A549 (cell line): ENCODE measurements around the gene MRPL34.

Experiments
- CHD2 ChIP-seq: fragments of 150-350 bp; IDR thresholded peaks from 2 replicates; pipeline ENCODE4 v1.6.1; 2014; ENCODE audit warnings: low read length; ENCODE audit not compliant: partially characterized antibody
- E2F6 ChIP-seq: IDR thresholded peaks from 2 replicates; pipeline ENCODE4 v1.6.1; 2012; ENCODE audit warnings: low read depth, borderline replicate concordance
- EP300 ChIP-seq, 2 experiments: fragments of >200 bp; sonication (Bioruptor Twin); formaldehyde crosslinking; IDR thresholded peaks; 2 replicates in 1 of 2; 3 replicates in 1 of 2; pipeline ENCODE4 v1.6.1; 2016 to 2017
- HOXB5 ChIP-seq: fragments of 250-450 bp; sonication (Bioruptor Pico); IDR thresholded peaks from 2 replicates; pipeline ENCODE4 v1.5.0; 2020; ENCODE audit warnings: mild to moderate bottlenecking, moderate library complexity
- JUNB ChIP-seq: fragments of >200 bp; sonication (Bioruptor Twin); formaldehyde crosslinking; IDR thresholded peaks from 2 replicates; pipeline ENCODE4 v1.6.1; 2016
- RAD21 ChIP-seq, 2 experiments: fragments of >200 bp in 1 of 2; sonication (Bioruptor Twin) in 1 of 2; formaldehyde crosslinking in 1 of 2; IDR thresholded peaks in 1 of 2; conservative IDR thresholded peaks in 1 of 2; 2 replicates in 1 of 2; 3 replicates in 1 of 2; pipeline ENCODE4 v1.6.1; 2012 to 2018; ENCODE audit warnings: inconsistent platforms in 1 of 2
- ZFP36 ChIP-seq: fragments of 450-650 bp; IDR thresholded peaks from 2 replicates; pipeline ENCODE4 v1.6.1; 2014; ENCODE audit warnings: borderline replicate concordance; ENCODE audit not compliant: partially characterized antibody
- TF ChIP-seq, protein P1 (sequence below): fragments of >200 bp; sonication (Bioruptor Twin); formaldehyde crosslinking; IDR thresholded peaks from 3 replicates; pipeline ENCODE4 v1.5.1; 2016
- TF ChIP-seq, protein P2 (sequence below): fragments of 250-450 bp; sonication (Bioruptor Pico); IDR thresholded peaks from 2 replicates; pipeline ENCODE4 v1.5.0; 2021; ENCODE audit warnings: mild to moderate bottlenecking, moderate library complexity, borderline replicate concordance
- TF ChIP-seq, protein P3 (sequence below): fragments of 450-650 bp; IDR thresholded peaks from 2 replicates; pipeline ENCODE4 v1.6.1; 2014; ENCODE audit warnings: antibody characterized with exemption

- TF ChIP-seq, protein P1, sequence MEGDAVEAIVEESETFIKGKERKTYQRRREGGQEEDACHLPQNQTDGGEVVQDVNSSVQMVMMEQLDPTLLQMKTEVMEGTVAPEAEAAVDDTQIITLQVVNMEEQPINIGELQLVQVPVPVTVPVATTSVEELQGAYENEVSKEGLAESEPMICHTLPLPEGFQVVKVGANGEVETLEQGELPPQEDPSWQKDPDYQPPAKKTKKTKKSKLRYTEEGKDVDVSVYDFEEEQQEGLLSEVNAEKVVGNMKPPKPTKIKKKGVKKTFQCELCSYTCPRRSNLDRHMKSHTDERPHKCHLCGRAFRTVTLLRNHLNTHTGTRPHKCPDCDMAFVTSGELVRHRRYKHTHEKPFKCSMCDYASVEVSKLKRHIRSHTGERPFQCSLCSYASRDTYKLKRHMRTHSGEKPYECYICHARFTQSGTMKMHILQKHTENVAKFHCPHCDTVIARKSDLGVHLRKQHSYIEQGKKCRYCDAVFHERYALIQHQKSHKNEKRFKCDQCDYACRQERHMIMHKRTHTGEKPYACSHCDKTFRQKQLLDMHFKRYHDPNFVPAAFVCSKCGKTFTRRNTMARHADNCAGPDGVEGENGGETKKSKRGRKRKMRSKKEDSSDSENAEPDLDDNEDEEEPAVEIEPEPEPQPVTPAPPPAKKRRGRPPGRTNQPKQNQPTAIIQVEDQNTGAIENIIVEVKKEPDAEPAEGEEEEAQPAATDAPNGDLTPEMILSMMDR, result no peak
- TF ChIP-seq ZFP36, result no peak
- TF ChIP-seq, protein P2, sequence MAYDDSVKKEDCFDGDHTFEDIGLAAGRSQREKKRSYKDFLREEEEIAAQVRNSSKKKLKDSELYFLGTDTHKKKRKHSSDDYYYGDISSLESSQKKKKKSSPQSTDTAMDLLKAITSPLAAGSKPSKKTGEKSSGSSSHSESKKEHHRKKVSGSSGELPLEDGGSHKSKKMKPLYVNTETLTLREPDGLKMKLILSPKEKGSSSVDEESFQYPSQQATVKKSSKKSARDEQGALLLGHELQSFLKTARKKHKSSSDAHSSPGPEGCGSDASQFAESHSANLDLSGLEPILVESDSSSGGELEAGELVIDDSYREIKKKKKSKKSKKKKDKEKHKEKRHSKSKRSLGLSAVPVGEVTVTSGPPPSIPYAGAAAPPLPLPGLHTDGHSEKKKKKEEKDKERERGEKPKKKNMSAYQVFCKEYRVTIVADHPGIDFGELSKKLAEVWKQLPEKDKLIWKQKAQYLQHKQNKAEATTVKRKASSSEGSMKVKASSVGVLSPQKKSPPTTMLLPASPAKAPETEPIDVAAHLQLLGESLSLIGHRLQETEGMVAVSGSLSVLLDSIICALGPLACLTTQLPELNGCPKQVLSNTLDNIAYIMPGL (CRISPR knock-in tag), result no peak
- TF ChIP-seq HOXB5 (CRISPR knock-in tag), result no peak
- no peak for TF ChIP-seq JUNB
- no peak for TF ChIP-seq CHD2
- TF ChIP-seq, protein P3, sequence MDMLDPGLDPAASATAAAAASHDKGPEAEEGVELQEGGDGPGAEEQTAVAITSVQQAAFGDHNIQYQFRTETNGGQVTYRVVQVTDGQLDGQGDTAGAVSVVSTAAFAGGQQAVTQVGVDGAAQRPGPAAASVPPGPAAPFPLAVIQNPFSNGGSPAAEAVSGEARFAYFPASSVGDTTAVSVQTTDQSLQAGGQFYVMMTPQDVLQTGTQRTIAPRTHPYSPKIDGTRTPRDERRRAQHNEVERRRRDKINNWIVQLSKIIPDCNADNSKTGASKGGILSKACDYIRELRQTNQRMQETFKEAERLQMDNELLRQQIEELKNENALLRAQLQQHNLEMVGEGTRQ, result no peak
- TF ChIP-seq EP300 (IDR thresholded peaks at IDR 0.05), result no peak
- no peak for TF ChIP-seq RAD21 (conservative IDR thresholded peaks at IDR 0.05 in 1 of 2, IDR thresholded peaks at IDR 0.05 in 1 of 2)
- no peak for TF ChIP-seq E2F6
Observed at GRCh38 chr19:17307876-17308377, 2.3 kb downstream of the MRPL34 start.
